ENCODE measurements around the gene ADGRG1. TPM values are rescaled to one million over a fixed set of nuclear protein-coding genes. Genes with fewer than 3 reads are reported as not detected.
A peak's percentile ranks its signal among the peaks of the same experiment; 100 is the strongest.

The ADGRG1 gene
- total RNA-seq, 3 donors from 2014 or later (not counting 1 experiment from before 2014, with no cell fraction given): 830 to 949 (median 858) TPM

DNA sequence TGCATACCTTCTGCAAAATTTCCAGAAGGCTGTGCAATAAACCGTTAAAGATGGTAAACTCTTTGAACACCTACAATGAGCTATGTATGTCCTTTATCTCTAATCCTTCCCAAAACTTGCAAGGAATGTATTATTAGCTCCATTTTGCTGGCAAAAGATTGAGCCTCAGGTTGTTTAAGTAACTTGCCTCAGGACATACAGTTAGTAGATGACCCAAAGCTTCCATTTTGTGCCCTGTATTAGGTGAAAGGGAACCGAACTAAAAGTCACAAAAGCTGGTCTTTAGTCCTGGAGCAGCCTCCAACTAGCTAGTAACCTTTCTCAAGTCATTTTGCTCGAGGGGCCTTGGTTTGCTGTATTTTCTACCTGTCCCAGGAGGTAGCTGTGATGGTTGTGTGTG is 44.0 kb downstream of the ADGRG1 start:
- H3K27me3 ChIP-seq (ENCODE audit: control insufficient read depth, insufficient read depth, low read length): no peaks in the 10 kb centered on the region
- TF ChIP-seq, protein P1, sequence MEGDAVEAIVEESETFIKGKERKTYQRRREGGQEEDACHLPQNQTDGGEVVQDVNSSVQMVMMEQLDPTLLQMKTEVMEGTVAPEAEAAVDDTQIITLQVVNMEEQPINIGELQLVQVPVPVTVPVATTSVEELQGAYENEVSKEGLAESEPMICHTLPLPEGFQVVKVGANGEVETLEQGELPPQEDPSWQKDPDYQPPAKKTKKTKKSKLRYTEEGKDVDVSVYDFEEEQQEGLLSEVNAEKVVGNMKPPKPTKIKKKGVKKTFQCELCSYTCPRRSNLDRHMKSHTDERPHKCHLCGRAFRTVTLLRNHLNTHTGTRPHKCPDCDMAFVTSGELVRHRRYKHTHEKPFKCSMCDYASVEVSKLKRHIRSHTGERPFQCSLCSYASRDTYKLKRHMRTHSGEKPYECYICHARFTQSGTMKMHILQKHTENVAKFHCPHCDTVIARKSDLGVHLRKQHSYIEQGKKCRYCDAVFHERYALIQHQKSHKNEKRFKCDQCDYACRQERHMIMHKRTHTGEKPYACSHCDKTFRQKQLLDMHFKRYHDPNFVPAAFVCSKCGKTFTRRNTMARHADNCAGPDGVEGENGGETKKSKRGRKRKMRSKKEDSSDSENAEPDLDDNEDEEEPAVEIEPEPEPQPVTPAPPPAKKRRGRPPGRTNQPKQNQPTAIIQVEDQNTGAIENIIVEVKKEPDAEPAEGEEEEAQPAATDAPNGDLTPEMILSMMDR (IDR thresholded peaks at IDR 0.05): no peak
- H3K27ac Mint-ChIP-seq: peak overlapping the region in 1 of 2 donors; percentile 98
- H3K4me3 Mint-ChIP-seq: no peak overlapping the region
- H3K27me3 Mint-ChIP-seq (ENCODE audit: low read depth in 2 of 2): no peaks in the 10 kb centered on the region
- H3K4me1 ChIP-seq (ENCODE audit: control insufficient read depth, insufficient read depth, low read length): peaks cover 32% of the 10 kb centered on the region
- H3K4me3 ChIP-seq (ENCODE audit: low read length): no peak overlapping the region
- H3K4me1 Mint-ChIP-seq: peaks cover 25 to 29% of the 10 kb centered on the region in 2 donors
- intact Hi-C loops (cut with micrococcal nuclease): no loop called here
- no peaks in the 10 kb centered on the region for H3K36me3 Mint-ChIP-seq
- H3K9me3 ChIP-seq (ENCODE audit: control insufficient read depth, insufficient read depth, low read length): no peaks in the 10 kb centered on the region
- no peaks in the 10 kb centered on the region for H3K9me3 Mint-ChIP-seq
- H3K36me3 ChIP-seq (ENCODE audit: control insufficient read depth, insufficient read depth, low read length): no peaks in the 10 kb centered on the region
- DNase-seq: no peak
- H3K27ac ChIP-seq (ENCODE audit: low read length): no peak overlapping the region
- ATAC-seq: no peak
- WGBS (ENCODE audit: insufficient coverage): 64% methylated on average over 2 of the region's 3 CpGs

DNA sequence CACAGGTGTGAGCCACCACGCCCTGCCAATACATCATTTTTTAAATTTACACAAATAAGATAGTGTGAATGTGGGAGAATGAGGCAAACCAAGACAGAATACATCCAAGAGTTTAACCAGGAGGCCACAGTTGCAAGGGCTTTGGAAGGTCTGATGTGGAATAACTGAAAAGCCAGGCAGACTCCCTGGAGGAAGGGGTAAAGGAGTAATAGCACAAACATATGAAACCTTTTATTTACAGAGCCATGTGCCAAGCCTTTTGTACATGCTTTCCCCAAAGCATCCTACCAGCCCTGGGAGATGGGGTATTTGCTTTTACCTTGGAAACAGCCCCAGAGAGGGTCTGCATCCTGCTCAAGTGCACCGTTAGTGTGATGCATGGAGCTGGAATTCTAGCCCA is 44.4 kb downstream of the ADGRG1 start:
- Mint-ChIP-seq H3K4me3 (no peak overlapping the region), H3K4me1 (peaks cover 25 to 29% of the 10 kb centered on the region in 2 donors), H3K36me3 (no peaks in the 10 kb centered on the region), H3K9me3 (no peaks in the 10 kb centered on the region), H3K27ac (no peak overlapping the region), H3K27me3 (ENCODE audit: low read depth in 2 of 2) (no peaks in the 10 kb centered on the region)
- TF ChIP-seq, protein P1 (IDR thresholded peaks at IDR 0.05): no peak
- WGBS (ENCODE audit: insufficient coverage): 100% methylated on average over 1 of the region's 2 CpGs
- DNase-seq (no peak), ATAC-seq (no peak)
- Histone ChIP-seq H3K27ac (ENCODE audit: low read length) (no peak overlapping the region), H3K4me3 (ENCODE audit: low read length) (no peak overlapping the region), H3K27me3 (ENCODE audit: control insufficient read depth, insufficient read depth, low read length) (no peaks in the 10 kb centered on the region), H3K9me3 (ENCODE audit: control insufficient read depth, insufficient read depth, low read length) (no peaks in the 10 kb centered on the region), H3K4me1 (ENCODE audit: control insufficient read depth, insufficient read depth, low read length) (peaks cover 28% of the 10 kb centered on the region), H3K36me3 (ENCODE audit: control insufficient read depth, insufficient read depth, low read length) (no peaks in the 10 kb centered on the region)
- intact Hi-C loops (cut with micrococcal nuclease): no loop called here

DNA sequence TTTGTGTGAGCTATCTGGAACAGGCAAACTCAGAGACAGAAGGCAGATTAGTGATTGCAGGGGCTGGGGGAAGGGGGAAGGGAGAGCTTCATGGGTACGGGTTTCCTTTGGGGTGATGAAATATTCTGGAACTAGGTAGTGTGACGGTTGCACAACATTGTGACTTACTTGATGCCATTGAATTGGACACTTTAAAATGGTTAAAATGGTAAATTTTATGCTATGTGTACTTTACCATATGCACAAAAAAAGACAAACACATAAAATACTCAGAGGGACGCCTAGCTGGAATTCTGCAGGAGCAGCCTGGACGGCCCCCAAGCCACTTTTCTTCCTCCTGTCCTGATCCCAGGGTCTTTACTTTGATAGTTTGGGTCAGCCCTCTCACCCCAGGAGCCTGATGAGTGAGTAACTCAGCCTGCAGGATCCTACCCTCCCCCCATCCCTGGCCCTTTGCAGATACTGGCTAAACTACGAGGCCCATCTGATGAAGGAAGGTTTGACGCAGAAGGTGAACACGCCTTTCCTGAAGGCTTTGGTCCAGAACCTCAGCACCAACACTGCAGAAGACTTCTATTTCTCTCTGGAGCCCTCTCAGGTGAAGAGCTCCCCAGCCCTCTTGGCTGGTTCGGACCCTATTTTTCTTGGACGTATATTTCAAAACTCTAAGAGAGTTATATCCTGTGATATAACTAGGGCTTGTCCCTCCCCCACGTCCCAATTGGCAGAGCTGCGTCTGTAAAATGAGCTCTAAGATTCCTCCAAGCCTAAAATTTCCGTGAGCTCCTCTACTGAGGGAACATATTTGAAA is 47.5 kb downstream of the ADGRG1 start:
- H3K36me3 Mint-ChIP-seq: no peaks in the 10 kb centered on the region
- intact Hi-C loops (cut with micrococcal nuclease): no loop called here
- DNase-seq: no peak
- no peak overlapping the region for H3K4me3 Mint-ChIP-seq
- H3K9me3 Mint-ChIP-seq: no peaks in the 10 kb centered on the region
- H3K9me3 ChIP-seq (ENCODE audit: control insufficient read depth, insufficient read depth, low read length): no peaks in the 10 kb centered on the region
- no peak overlapping the region for H3K4me3 ChIP-seq (ENCODE audit: low read length)
- WGBS (ENCODE audit: insufficient coverage): 75% methylated on average over 12 of the region's 12 CpGs
- H3K27me3 Mint-ChIP-seq (ENCODE audit: low read depth in 2 of 2): no peaks in the 10 kb centered on the region
- H3K27me3 ChIP-seq (ENCODE audit: control insufficient read depth, insufficient read depth, low read length): no peaks in the 10 kb centered on the region
- TF ChIP-seq, protein P1 (IDR thresholded peaks at IDR 0.05): no peak
- no peak for ATAC-seq
- peaks cover 12% of the 10 kb centered on the region for H3K4me1 ChIP-seq (ENCODE audit: control insufficient read depth, insufficient read depth, low read length)
- peaks cover 2% of the 10 kb centered on the region for H3K36me3 ChIP-seq (ENCODE audit: control insufficient read depth, insufficient read depth, low read length)
- peaks cover 5 to 17% of the 10 kb centered on the region in 2 donors for H3K4me1 Mint-ChIP-seq
- no peak overlapping the region for H3K27ac Mint-ChIP-seq
- H3K27ac ChIP-seq (ENCODE audit: low read length): no peak overlapping the region
